Frontal cortex (tissue), 4 donors: Measurements from ENCODE around the gene KANSL1L. TPM values are rescaled to one million over a fixed set of nuclear protein-coding genes. Genes with fewer than 3 reads are reported as not detected.

Experiments
- DNase-seq, 2 donors: peaks; one replicate each; pipeline ENCODE4 v3.0.0; 2012; ENCODE audit warnings: low spot score in 2 of 2
- FAIRE-seq: peaks from 2 replicates; lab custom pipeline; 2012; peaks lifted over from hg19 to GRCh38; lab: Jason Lieb, UNC
- total RNA-seq: library from RNA; depleted of rRNA; stranded (reverse); fragments of >200 nt; gene quantifications from one replicate; pipeline ENCODE4 v1.2.3, GENCODE V29; 2014
- donor health status: control.
- donor health status: control.
- donor health status: control.

Gene KANSL1L
- total RNA-seq, 1 donor from 2014 or later = 99.1 TPM

GRCh38 chr2:210094787-210095186, 76.4 kb downstream of the KANSL1L start:
- no peak for FAIRE-seq
- DNase-seq = no peak

- FAIRE-seq (no peak), DNase-seq (no peak)
Measured at GRCh38 chr2:210092791-210093190, 78.4 kb downstream of the KANSL1L start.

GRCh38 chr2:210086930-210087329, 84.3 kb downstream of the KANSL1L start:
- FAIRE-seq = no peak
- no peak for DNase-seq

- DNase-seq = no peak
- FAIRE-seq = no peak
Measured at GRCh38 chr2:210086292-210086691, 84.9 kb downstream of the KANSL1L start.

GRCh38 chr2:210072922-210073509, 98.2 kb downstream of the KANSL1L start:
- FAIRE-seq = no peak

GRCh38 chr2:210072493-210072892, 98.7 kb downstream of the KANSL1L start:
- DNase-seq = no peak
- FAIRE-seq = no peak

More at GRCh38 chr2:210072922-210073509, 98.2 kb downstream of the KANSL1L start:
- no peak for DNase-seq

- no peak for FAIRE-seq
- no peak for DNase-seq
Measured at GRCh38 chr2:210063306-210063705, 107.9 kb downstream of the KANSL1L start.

GRCh38 chr2:210055825-210056224, 115.4 kb downstream of the KANSL1L start:
- FAIRE-seq (no peak), DNase-seq (no peak)

- DNase-seq = no peak
- FAIRE-seq = no peak
Measured at GRCh38 chr2:210054696-210055095, 116.5 kb downstream of the KANSL1L start.

GRCh38 chr2:210050885-210051284, 120.3 kb downstream of the KANSL1L start:
- DNase-seq (no peak), FAIRE-seq (no peak)

- FAIRE-seq = no peak
- DNase-seq = no peak
Measured at GRCh38 chr2:210049831-210050230, 121.4 kb downstream of the KANSL1L start.

GRCh38 chr2:210046851-210047500, 124.2 kb downstream of the KANSL1L start:
- no peak for DNase-seq
- no peak for FAIRE-seq

GRCh38 chr2:210038078-210038477, 133.1 kb downstream of the KANSL1L start:
- FAIRE-seq = no peak

GRCh38 chr2:210035679-210036078, 135.5 kb downstream of the KANSL1L start:
- FAIRE-seq = no peak
- no peak for DNase-seq

More at GRCh38 chr2:210038078-210038477, 133.1 kb downstream of the KANSL1L start:
- DNase-seq = no peak

GRCh38 chr2:210034087-210034683, 137.0 kb downstream of the KANSL1L start:
- no peak for DNase-seq
- no peak for FAIRE-seq

- no peak for DNase-seq
- FAIRE-seq = no peak
Measured at GRCh38 chr2:210028178-210028577, 143.0 kb downstream of the KANSL1L start.

- no peak for DNase-seq
- FAIRE-seq = no peak
Measured at GRCh38 chr2:210027608-210028007, 143.6 kb downstream of the KANSL1L start.

- FAIRE-seq (no peak), DNase-seq (no peak)
Measured at GRCh38 chr2:210022824-210023223, 148.4 kb downstream of the KANSL1L start.

- FAIRE-seq (no peak), DNase-seq (no peak)
Measured at GRCh38 chr2:210020138-210020537, 151.1 kb downstream of the KANSL1L start.

GRCh38 chr2:210009896-210010295, 161.3 kb downstream of the KANSL1L start:
- FAIRE-seq = no peak
- no peak for DNase-seq

GRCh38 chr2:210009126-210009525, 162.1 kb downstream of the KANSL1L start:
- FAIRE-seq (no peak), DNase-seq (no peak)
